HepG2 (cell line): ENCODE results near the gene OR52N4. TPM values are rescaled to one million over a fixed set of nuclear protein-coding genes. Genes with fewer than 3 reads are reported as not detected.

Experiments
- ATAC-seq: fragments of 200-7000 bp; cut with Tn5 transposase; 3 replicates; pipeline ENCODE4 v1.9.1; 2020; ENCODE audit warnings: mild to moderate bottlenecking, moderate library complexity
- BruUV-seq: library from RNA; stranded (reverse); fragments of 400-500 nt; replicated peaks from 2 replicates; lab custom pipeline; 2021; lab: Mats Ljungman, UMichigan
- CTCF ChIA-PET: fragments of 300-600 bp; formaldehyde crosslinking; extraction: SDS; loops from one replicate; lab custom pipeline; 2021; ENCODE audit warnings: low total read pairs, inconsistent platforms, low intra/inter-chr PET ratio; lab: Yijun Ruan, JAX
- POLR2A ChIA-PET: fragments of 350-600 bp; sonication (Branson Sonifier 250); formaldehyde crosslinking; loops from one replicate; lab custom pipeline; 2020; ENCODE audit warnings: antibody characterized with exemption, inconsistent platforms; lab: Yijun Ruan, JAX
- DNase-seq: peaks from one replicate; pipeline ENCODE4 v3.0.0-alpha.2; 2015; ENCODE audit warnings: low spot score
- FAIRE-seq: peaks from 3 replicates; lab custom pipeline; 2011; peaks lifted over from hg19 to GRCh38; lab: Jason Lieb, UNC
- H2AFZ ChIP-seq: one replicate; pipeline ENCODE4 v1.6.1; 2011; ENCODE audit warnings: low read length, inconsistent platforms
- H3K27ac ChIP-seq: fragments of 300-600 bp; 3 replicates; pipeline ENCODE4 v1.8.0; 2011; ENCODE audit warnings: mixed run types, mild to moderate bottlenecking, mixed read lengths, low read length, inconsistent platforms; ENCODE audit not compliant: insufficient read depth; ENCODE audit errors: extremely low read length
- H3K27me3 ChIP-seq, 2 experiments: fragments of 200-600 bp in 1 of 2; 2 replicates in 1 of 2; 3 replicates in 1 of 2; pipeline versions ENCODE4 v1.6.0 to v1.8.0; 2011; ENCODE audit warnings: low read length in 2 of 2, mild to moderate bottlenecking in 2 of 2, moderate library complexity in 2 of 2, inconsistent platforms in 1 of 2; ENCODE audit not compliant: insufficient read depth in 2 of 2, control insufficient read depth in 1 of 2
- H3K36me3 ChIP-seq, 2 experiments: fragments of 200-600 bp in 1 of 2; replicated peaks in 1 of 2; 2 replicates in 1 of 2; 3 replicates in 1 of 2; pipeline versions ENCODE4 v1.5.1 to v1.8.0; 2011; ENCODE audit warnings: low read length in 2 of 2, inconsistent platforms in 1 of 2; ENCODE audit not compliant: insufficient read depth in 2 of 2, control insufficient read depth in 1 of 2
- H3K4me1 ChIP-seq: 2 replicates; pipeline ENCODE4 v1.5.1; 2012; ENCODE audit warnings: low read length, inconsistent platforms; ENCODE audit not compliant: insufficient read depth
- H3K4me2 ChIP-seq: 2 replicates; pipeline ENCODE4 v1.6.0; 2011; ENCODE audit warnings: low read depth, low read length, inconsistent platforms
- H3K4me3 ChIP-seq, 3 experiments: fragments of 200-600 bp in 1 of 3; sonication (generic), shearing (Covaris generic) in 1 of 3; replicated peaks in 1 of 3; 2 replicates each; pipeline ENCODE4 v1.5.1; 2011 to 2016; ENCODE audit warnings: low read length in 3 of 3, inconsistent platforms in 2 of 3, low read depth in 2 of 3, mild to moderate bottlenecking in 2 of 3, control low read depth in 1 of 3, mixed read lengths in 1 of 3; ENCODE audit not compliant: insufficient read depth in 1 of 3
- H3K79me2 ChIP-seq: one replicate; pipeline ENCODE4 v1.6.1; 2011; ENCODE audit warnings: low read length, inconsistent platforms; ENCODE audit not compliant: insufficient read depth
- H3K9ac ChIP-seq: 2 replicates; pipeline ENCODE4 v1.6.0; 2011; ENCODE audit warnings: mild to moderate bottlenecking, low read depth, low read length, inconsistent platforms; ENCODE audit not compliant: insufficient read depth
- H3K9me3 ChIP-seq: 2 replicates; pipeline ENCODE4 v1.5.1; 2012; ENCODE audit warnings: mild to moderate bottlenecking, low read length
- H4K20me1 ChIP-seq: 2 replicates; pipeline ENCODE4 v1.6.0; 2011; ENCODE audit warnings: inconsistent platforms, mild to moderate bottlenecking, low read length, moderate library complexity; ENCODE audit not compliant: insufficient read depth
- ARID3A ChIP-seq: IDR thresholded peaks from 2 replicates; pipeline ENCODE4 v1.6.1; 2012; ENCODE audit warnings: low read depth, low read length, improper control_type of control experiment
- ATF7-NPFF ChIP-seq: sonication (generic); formaldehyde crosslinking; IDR thresholded peaks from 2 replicates; pipeline ENCODE4 v1.8.1; 2023; ENCODE audit warnings: mild to moderate bottlenecking, low read depth, missing genetic modification reagents, moderate library complexity
- FLYWCH1 ChIP-seq: sonication (generic); formaldehyde crosslinking; IDR thresholded peaks from 2 replicates; pipeline ENCODE4 v1.8.1; 2023; ENCODE audit warnings: mild to moderate bottlenecking, missing genetic modification reagents
- ISX ChIP-seq: sonication (generic); formaldehyde crosslinking; conservative IDR thresholded peaks from 2 replicates; pipeline ENCODE4 v1.5.0; 2020; ENCODE audit warnings: missing genetic modification reagents
- JARID2 ChIP-seq: sonication (generic); formaldehyde crosslinking; IDR thresholded peaks from 2 replicates; pipeline ENCODE4 v1.8.1; 2023; ENCODE audit warnings: missing genetic modification reagents, inconsistent platforms; ENCODE audit not compliant: insufficient replicate concordance
- JDP2 ChIP-seq: sonication (generic); formaldehyde crosslinking; IDR thresholded peaks from 2 replicates; pipeline ENCODE4 v1.8.1; 2022; ENCODE audit warnings: missing genetic modification reagents, borderline replicate concordance
- RORA ChIP-seq: sonication (generic); formaldehyde crosslinking; IDR thresholded peaks from 2 replicates; pipeline ENCODE4 v1.5.0; 2020; ENCODE audit warnings: mild to moderate bottlenecking, missing genetic modification reagents, moderate library complexity
- ZBTB10 ChIP-seq: sonication (generic); formaldehyde crosslinking; IDR thresholded peaks from 2 replicates; pipeline ENCODE4 v1.4.0; 2020; ENCODE audit warnings: missing genetic modification reagents, borderline replicate concordance
- ZBTB2 ChIP-seq: sonication (generic); formaldehyde crosslinking; IDR thresholded peaks from 2 replicates; pipeline ENCODE4 v1.8.0; 2022; ENCODE audit warnings: low read depth, missing genetic modification reagents
- ZBTB25 ChIP-seq: IDR thresholded peaks from 2 replicates; pipeline ENCODE4 v1.6.1; 2018; ENCODE audit warnings: missing genetic modification reagents
- ZMAT5 ChIP-seq: sonication (generic); formaldehyde crosslinking; IDR thresholded peaks from 2 replicates; pipeline ENCODE4 v1.5.0; 2020; ENCODE audit warnings: mild to moderate bottlenecking, low read depth, missing genetic modification reagents, borderline replicate concordance
- ZNF280D ChIP-seq: sonication (generic); formaldehyde crosslinking; IDR thresholded peaks from 2 replicates; pipeline ENCODE4 v1.5.1; 2020; ENCODE audit warnings: mild to moderate bottlenecking, missing genetic modification reagents
- ZNF333 ChIP-seq: sonication (generic); formaldehyde crosslinking; IDR thresholded peaks from 2 replicates; pipeline ENCODE4 v1.4.0; 2020; ENCODE audit warnings: mild to moderate bottlenecking, missing genetic modification reagents, borderline replicate concordance
- ZNF720 ChIP-seq: sonication (generic); formaldehyde crosslinking; IDR thresholded peaks from 2 replicates; pipeline ENCODE4 v1.4.0; 2020; ENCODE audit warnings: missing genetic modification reagents
- WGBS: methylation state at CpG from one replicate; pipeline ENCODE4 v1.1.6; 2017; ENCODE audit warnings: low lambda C conversion rate; 5-methylcytosine and 5-hydroxymethylcytosine counted together
- in situ Hi-C: cut with HindIII; loops from 2 replicates; pipeline ENCODE4 v1.10.0; 2017; ENCODE audit warnings: low pct_unique_long_range_greater_than_20kb; ENCODE audit not compliant: extremely low pct_ligation_motif_present
- intact Hi-C: fragments of 100-400 bp; cut with micrococcal nuclease; formaldehyde crosslinking; loops from one replicate; pipeline ENCODE4 v1.10.0; 2022; ENCODE audit not compliant: unreplicated experiment
- polyA plus RNA-seq, 8 experiments: library from polyadenylated mRNA; depleted of rRNA in 3 of 8; stranded (reverse) in 7 of 8; unstranded in 1 of 8; fragments of >200 nt; fragmentation: Illumina TruSeq in 4 of 8; extraction: Trizol in 4 of 8; gene quantifications; 2 replicates each; pipeline versions ENCODE4 v1.2.1 to v1.2.3, GENCODE V29; 2011 to 2016; ENCODE audit warnings: low read depth in 4 of 8, missing spikeins in 1 of 8, mixed read lengths in 1 of 8; ENCODE audit not compliant: insufficient read depth in 1 of 8
- total RNA-seq, 5 experiments: library from RNA; depleted of rRNA; stranded (reverse); fragments of >200 nt; fragmentation: Illumina TruSeq; extraction: Trizol; gene quantifications; 2 replicates each; pipeline ENCODE4 v1.2.3, GENCODE V29; 2016; ENCODE audit warnings: low read depth in 1 of 5

Gene OR52N4
- total and polyA plus RNA-seq, 2 of the 13 experiments (the other 11 are each of a cell fraction or from before 2014, with no cell fraction given), result 0.09 to 0.30 TPM

- no peak overlapping the region for H3K4me2 ChIP-seq
- BruUV-seq, result no TSS peak
- no peak overlapping the region for H2AFZ ChIP-seq
- intact Hi-C loops, result no loop called here
- no peak overlapping the region for H3K27ac ChIP-seq
- H3K9ac ChIP-seq, result no peak overlapping the region
- FAIRE-seq (no peak), ATAC-seq (no peak), DNase-seq (no peak)
- no peaks in the 10 kb centered on the region for H3K79me2 ChIP-seq
- ChIA-PET POLR2A (no interaction called here), CTCF (no interaction called here)
- in situ Hi-C loops, result no loop called here
- H3K4me3 ChIP-seq, result no peak overlapping the region
- H3K27me3 ChIP-seq, result no peaks in the 10 kb centered on the region; a peak in 1 of 5 replicates
- peaks cover 9% of the 10 kb centered on the region for H3K4me1 ChIP-seq
- no peaks in the 10 kb centered on the region for H4K20me1 ChIP-seq
- H3K9me3 ChIP-seq, result no peaks in the 10 kb centered on the region
- whole genome bisulfite sequencing, result 11% methylated on average over 1 of the region's 1 CpG
- no peaks in the 10 kb centered on the region for H3K36me3 ChIP-seq
- TF ChIP-seq ZNF280D (no peak), RORA (CRISPR knock-in tag) (no peak), ARID3A (no peak), ZBTB2 (no peak), ZBTB10 (CRISPR knock-in tag) (no peak), JDP2 (no peak), FLYWCH1 (CRISPR knock-in tag) (no peak), JARID2 (CRISPR knock-in tag) (no peak), ISX (CRISPR knock-in tag) (no peak), ATF7-NPFF (CRISPR knock-in tag) (no peak), ZBTB25 (CRISPR knock-in tag) (no peak), ZNF333 (CRISPR knock-in tag) (no peak), ZNF720 (no peak), ZMAT5 (no peak)
Measured at GRCh38 chr11:5726351-5726750, 27.7 kb upstream of the OR52N4 start.
